Left lung (tissue), 10 donors: ENCODE measurements around the gene FADS2. TPM values are rescaled to one million over a fixed set of nuclear protein-coding genes. Genes with fewer than 3 reads are reported as not detected.

Source experiments
- ATAC-seq: fragments of 200-7000 bp; cut with Tn5 transposase; one replicate; pipeline ENCODE4 v1.9.1; 2020; ENCODE audit warnings: moderate library complexity
- DNase-seq, 4 donors: peaks; one replicate each; pipeline ENCODE4 v3.0.0-alpha.2; 2013 to 2020
- H3K27ac ChIP-seq, 2 donors: fragments of 200-600 bp; sonication (generic) in 1 of 2; one replicate each; pipeline versions ENCODE4 v1.5.0 to v1.8.0; 2020 to 2021
- H3K27me3 ChIP-seq, 2 donors: fragments of 200-600 bp; sonication (generic) in 1 of 2; one replicate each; pipeline versions ENCODE4 v1.5.0 to v1.8.0; 2020 to 2021
- H3K36me3 ChIP-seq, 2 donors: fragments of 200-600 bp; sonication (generic) in 1 of 2; one replicate each; pipeline versions ENCODE4 v1.5.0 to v1.8.0; 2020 to 2021
- H3K4me1 ChIP-seq, 2 donors: fragments of 200-600 bp; one replicate each; pipeline ENCODE4 v1.8.0; 2021
- H3K4me3 ChIP-seq, 2 donors: fragments of 200-600 bp; sonication (generic) in 1 of 2; one replicate each; pipeline versions ENCODE4 v1.5.0 to v1.8.0; 2020 to 2021; ENCODE audit warnings: mild to moderate bottlenecking in 1 of 2
- H3K9me3 ChIP-seq, 2 donors: fragments of 200-600 bp; sonication (generic) in 1 of 2; one replicate each; pipeline versions ENCODE4 v1.5.0 to v1.8.0; 2020 to 2021
- intact Hi-C, 2 donors: fragments of 100-400 bp; cut with DNase I; formaldehyde crosslinking; loops; one replicate each; pipeline versions ENCODE4 v1.11.2 to v1.14.2; 2022
- polyA plus RNA-seq, 6 donors: library from polyadenylated mRNA; unstranded; fragments of 120-200 nt; gene quantifications; one replicate each; pipeline ENCODE4 v1.2.1, GENCODE V29; 2013; ENCODE audit not compliant: insufficient read length in 6 of 6
- total RNA-seq, 2 donors: library from RNA; stranded (reverse); fragmentation: NEBNext Ultra II Directional; extraction: Animal tissue kit (Norgen Biotek cat#: 25700); gene quantifications; one replicate each; pipeline ENCODE4 v1.2.1, GENCODE V29; 2021
- TF ChIP-seq, protein P1 (sequence below), 2 donors: fragments of 200-600 bp; sonication (generic) in 1 of 2; IDR thresholded peaks; one replicate each; pipeline versions ENCODE4 v1.5.0 to v1.8.0; 2021; ENCODE audit warnings: antibody characterized with exemption in 2 of 2
- donor health status: DM: no; HTN: yes; CAD: no.
- donor health status: DM: no; HTN: no; CAD: no.

Gene FADS2
- total and polyA plus RNA-seq, 8 donors = 45.4 to 295 (median 94.9) TPM

DNA sequence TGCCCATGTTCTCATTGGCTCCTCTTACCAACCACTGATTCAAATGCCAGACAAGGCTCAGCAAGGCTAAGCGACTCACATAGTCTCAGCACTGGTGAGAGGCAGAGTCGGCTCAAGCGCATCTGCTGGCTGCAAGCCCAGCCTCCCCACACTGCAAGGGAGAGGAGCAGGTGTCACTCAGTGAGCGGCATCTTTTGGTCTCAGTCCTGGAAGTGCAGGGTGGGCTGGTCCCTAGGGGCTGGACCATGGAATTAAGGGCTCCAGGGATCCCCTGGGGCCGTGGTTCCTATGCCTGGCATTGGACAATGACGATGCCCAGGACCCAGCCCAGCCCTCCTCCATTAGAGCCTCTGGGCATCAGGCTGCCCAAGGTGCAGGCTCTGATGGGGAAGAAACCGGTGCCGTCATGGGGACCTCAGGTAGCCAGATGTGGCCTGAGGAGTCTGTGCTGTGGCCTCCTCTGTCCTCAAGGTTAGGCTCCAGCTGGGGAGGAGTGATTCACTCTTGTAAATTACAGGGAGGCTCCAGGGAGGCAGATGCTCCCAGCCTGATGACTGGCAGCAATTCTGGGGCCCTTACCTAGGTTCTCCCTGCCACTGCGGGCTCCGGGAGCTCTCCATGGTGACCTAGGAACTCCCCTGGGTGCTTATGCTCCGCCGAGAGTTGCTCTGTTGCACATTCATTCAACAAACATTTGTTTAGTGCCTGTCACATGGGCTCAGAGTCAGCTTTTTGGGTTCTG, 28.0 kb downstream of the FADS2 start:
- DNase-seq = no peak
- peaks cover 0 to 90% of the 10 kb centered on the region in 2 donors for H3K36me3 ChIP-seq
- no peak for ATAC-seq
- no peak overlapping the region for H3K4me3 ChIP-seq
- no peaks in the 10 kb centered on the region for H3K9me3 ChIP-seq
- no peak overlapping the region for H3K27ac ChIP-seq
- intact Hi-C loops = no loop called here
- H3K27me3 ChIP-seq = no peaks in the 10 kb centered on the region
- TF ChIP-seq, protein P1, sequence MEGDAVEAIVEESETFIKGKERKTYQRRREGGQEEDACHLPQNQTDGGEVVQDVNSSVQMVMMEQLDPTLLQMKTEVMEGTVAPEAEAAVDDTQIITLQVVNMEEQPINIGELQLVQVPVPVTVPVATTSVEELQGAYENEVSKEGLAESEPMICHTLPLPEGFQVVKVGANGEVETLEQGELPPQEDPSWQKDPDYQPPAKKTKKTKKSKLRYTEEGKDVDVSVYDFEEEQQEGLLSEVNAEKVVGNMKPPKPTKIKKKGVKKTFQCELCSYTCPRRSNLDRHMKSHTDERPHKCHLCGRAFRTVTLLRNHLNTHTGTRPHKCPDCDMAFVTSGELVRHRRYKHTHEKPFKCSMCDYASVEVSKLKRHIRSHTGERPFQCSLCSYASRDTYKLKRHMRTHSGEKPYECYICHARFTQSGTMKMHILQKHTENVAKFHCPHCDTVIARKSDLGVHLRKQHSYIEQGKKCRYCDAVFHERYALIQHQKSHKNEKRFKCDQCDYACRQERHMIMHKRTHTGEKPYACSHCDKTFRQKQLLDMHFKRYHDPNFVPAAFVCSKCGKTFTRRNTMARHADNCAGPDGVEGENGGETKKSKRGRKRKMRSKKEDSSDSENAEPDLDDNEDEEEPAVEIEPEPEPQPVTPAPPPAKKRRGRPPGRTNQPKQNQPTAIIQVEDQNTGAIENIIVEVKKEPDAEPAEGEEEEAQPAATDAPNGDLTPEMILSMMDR (IDR thresholded peaks at IDR 0.05) = no peak
- no peaks in the 10 kb centered on the region for H3K4me1 ChIP-seq

DNA sequence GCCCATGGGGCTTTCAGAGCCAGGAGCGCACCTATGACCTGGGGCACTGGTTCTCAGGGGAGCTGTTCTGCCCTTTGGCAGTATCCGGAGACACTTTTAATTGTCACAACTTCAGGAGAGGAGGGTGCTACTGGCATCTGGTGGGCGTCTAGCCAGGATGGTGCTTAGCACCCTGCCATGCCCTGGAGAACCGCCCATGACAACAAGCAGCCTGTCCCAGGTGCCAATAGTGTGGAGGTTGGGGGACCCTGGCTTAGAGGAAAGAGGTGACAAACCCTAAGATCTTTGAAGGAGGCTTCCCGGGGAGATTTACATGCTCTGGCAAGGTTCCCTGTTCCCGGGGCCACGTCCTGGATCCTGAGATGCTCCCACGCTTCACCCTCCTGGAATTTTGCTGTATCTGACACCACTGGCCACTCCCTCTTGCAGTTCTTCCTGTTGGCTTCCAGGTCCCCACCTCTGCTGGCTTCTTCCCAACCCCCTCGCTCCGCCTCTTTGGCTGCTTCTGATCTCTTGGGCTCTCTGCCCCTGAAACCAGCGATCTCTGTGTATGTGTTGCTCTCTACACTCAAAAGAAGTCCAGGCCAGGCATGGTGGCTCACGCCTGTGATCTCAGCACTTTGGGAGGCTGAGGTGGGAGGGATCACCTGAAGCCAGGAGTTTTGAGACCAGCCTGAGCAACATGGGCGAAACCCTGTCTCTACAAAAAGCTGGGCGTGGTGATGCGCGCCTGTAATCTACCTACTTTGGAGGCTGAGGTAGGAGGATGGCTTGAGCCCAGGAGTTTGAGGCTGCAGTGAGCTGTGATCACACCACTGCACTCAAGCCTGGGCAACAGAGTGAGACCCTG, 32.2 kb downstream of the FADS2 start:
- Histone ChIP-seq H3K9me3 (no peaks in the 10 kb centered on the region), H3K27ac (no peak overlapping the region), H3K27me3 (no peaks in the 10 kb centered on the region), H3K4me3 (no peak overlapping the region), H3K4me1 (no peaks in the 10 kb centered on the region), H3K36me3 (peaks cover 0 to 91% of the 10 kb centered on the region in 2 donors)
- DNase-seq (no peak), ATAC-seq (peak; percentile 27)
- intact Hi-C loops = no loop called here
- TF ChIP-seq, protein P1 (IDR thresholded peaks at IDR 0.05) = no peak

GRCh38 chr11:61861634-61862033, 33.5 kb downstream of the FADS2 start:
- DNase-seq (no peak), ATAC-seq (no peak)
- Histone ChIP-seq H3K27ac (no peak overlapping the region), H3K9me3 (no peaks in the 10 kb centered on the region), H3K36me3 (peaks cover 0 to 92% of the 10 kb centered on the region in 2 donors), H3K4me3 (no peak overlapping the region), H3K27me3 (no peaks in the 10 kb centered on the region), H3K4me1 (no peaks in the 10 kb centered on the region)
- intact Hi-C loops = no loop called here
- TF ChIP-seq, protein P1 (IDR thresholded peaks at IDR 0.05) = no peak

- no peak overlapping the region for H3K27ac ChIP-seq
- H3K27me3 ChIP-seq = no peaks in the 10 kb centered on the region
- ATAC-seq = no peak
- TF ChIP-seq, protein P1 (IDR thresholded peaks at IDR 0.05) = no peak
- H3K4me3 ChIP-seq = no peak overlapping the region
- no peaks in the 10 kb centered on the region for H3K4me1 ChIP-seq
- peaks cover 0 to 79% of the 10 kb centered on the region in 2 donors for H3K36me3 ChIP-seq
- intact Hi-C loops = no loop called here
- no peaks in the 10 kb centered on the region for H3K9me3 ChIP-seq
- no peak for DNase-seq
Measured at GRCh38 chr11:61862714-61863547, 34.8 kb downstream of the FADS2 start.
